ENCODE data around the gene GUCY1A1.

GRCh38 chr4:155618183-155618838 lies 48.3 kb upstream of the GUCY1A1 start:
- TF ChIP-seq CTCF (IDR thresholded peaks at IDR 0.05) = no peak
- TF ChIP-seq ZFX (IDR thresholded peaks at IDR 0.05; ENCODE audit: borderline replicate concordance) = no peak
